ENCODE measurements around the gene ATP11C. TPM values are rescaled to one million over a fixed set of nuclear protein-coding genes. Genes with fewer than 3 reads are reported as not detected.
A peak's percentile ranks its signal among the peaks of the same experiment; 100 is the strongest.

ATP11C gene
- total RNA-seq, 1 donor from 2014 or later: 48.5 TPM

- H3K27me3 Mint-ChIP-seq (ENCODE audit: unreplicated experiment): peaks cover 3% of the 10 kb centered on the region
- no peak for DNase-seq (ENCODE audit: low spot score)
- H3K4me1 Mint-ChIP-seq (ENCODE audit: unreplicated experiment): peaks cover 31% of the 10 kb centered on the region
- no peaks in the 10 kb centered on the region for H3K9me3 Mint-ChIP-seq (ENCODE audit: unreplicated experiment)
- no peak for TF ChIP-seq CTCF (IDR thresholded peaks at IDR 0.05; ENCODE audit: unreplicated experiment)
- no peak overlapping the region for H3K27ac Mint-ChIP-seq (ENCODE audit: unreplicated experiment)
- H3K36me3 Mint-ChIP-seq (ENCODE audit: low read depth, unreplicated experiment): no peaks in the 10 kb centered on the region
- H3K4me3 Mint-ChIP-seq (ENCODE audit: unreplicated experiment): no peak overlapping the region
These were observed 50.6 kb downstream of the ATP11C start for GRCh38 chrX:139882299-139882698.

- TF ChIP-seq CTCF (IDR thresholded peaks at IDR 0.05; ENCODE audit: unreplicated experiment): no peak
- peaks cover 34% of the 10 kb centered on the region for H3K4me1 Mint-ChIP-seq (ENCODE audit: unreplicated experiment)
- no peaks in the 10 kb centered on the region for H3K9me3 Mint-ChIP-seq (ENCODE audit: unreplicated experiment)
- DNase-seq (ENCODE audit: low spot score): no peak
- no peak overlapping the region for H3K27ac Mint-ChIP-seq (ENCODE audit: unreplicated experiment)
- no peaks in the 10 kb centered on the region for H3K36me3 Mint-ChIP-seq (ENCODE audit: low read depth, unreplicated experiment)
- peaks cover 3% of the 10 kb centered on the region for H3K27me3 Mint-ChIP-seq (ENCODE audit: unreplicated experiment)
- H3K4me3 Mint-ChIP-seq (ENCODE audit: unreplicated experiment): no peak overlapping the region
These were observed 51.3 kb downstream of the ATP11C start for GRCh38 chrX:139881572-139881971.

GRCh38 chrX:139881130-139881529 lies 51.7 kb downstream of the ATP11C start:
- H3K4me3 Mint-ChIP-seq (ENCODE audit: unreplicated experiment): no peak overlapping the region
- H3K27me3 Mint-ChIP-seq (ENCODE audit: unreplicated experiment): peaks cover 3% of the 10 kb centered on the region
- no peak overlapping the region for H3K27ac Mint-ChIP-seq (ENCODE audit: unreplicated experiment)
- no peaks in the 10 kb centered on the region for H3K9me3 Mint-ChIP-seq (ENCODE audit: unreplicated experiment)
- no peaks in the 10 kb centered on the region for H3K36me3 Mint-ChIP-seq (ENCODE audit: low read depth, unreplicated experiment)
- no peak for TF ChIP-seq CTCF (IDR thresholded peaks at IDR 0.05; ENCODE audit: unreplicated experiment)
- no peak for DNase-seq (ENCODE audit: low spot score)
- peaks cover 36% of the 10 kb centered on the region for H3K4me1 Mint-ChIP-seq (ENCODE audit: unreplicated experiment)

GRCh38 chrX:139877710-139878414 lies 55.0 kb downstream of the ATP11C start:
- Mint-ChIP-seq H3K27ac (ENCODE audit: unreplicated experiment) (no peak overlapping the region), H3K9me3 (ENCODE audit: unreplicated experiment) (no peaks in the 10 kb centered on the region), H3K4me1 (ENCODE audit: unreplicated experiment) (peaks cover 39% of the 10 kb centered on the region), H3K4me3 (ENCODE audit: unreplicated experiment) (no peak overlapping the region), H3K27me3 (ENCODE audit: unreplicated experiment) (no peaks in the 10 kb centered on the region), H3K36me3 (ENCODE audit: low read depth, unreplicated experiment) (no peaks in the 10 kb centered on the region)
- no peak for TF ChIP-seq CTCF (IDR thresholded peaks at IDR 0.05; ENCODE audit: unreplicated experiment)
- DNase-seq (ENCODE audit: low spot score): no peak

DNA sequence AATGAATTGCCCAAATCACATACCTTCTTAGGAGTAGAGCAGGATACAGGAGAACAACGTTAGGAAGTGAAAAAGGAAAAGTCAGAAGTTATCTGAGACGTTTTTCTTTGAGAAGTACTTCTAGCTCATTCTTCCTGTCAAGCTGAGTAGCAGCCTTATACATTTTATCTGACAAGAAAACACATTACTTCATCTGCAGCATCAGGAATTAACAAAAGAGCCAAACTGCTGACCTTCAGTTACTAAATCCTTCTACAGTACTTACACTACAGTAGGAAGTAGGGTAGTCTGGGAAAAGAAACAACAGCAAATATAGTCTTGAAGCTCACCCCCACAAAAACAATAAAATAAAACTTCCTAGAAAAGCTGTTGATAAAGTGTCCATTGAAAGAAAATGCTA lies 57.0 kb downstream of the ATP11C start:
- TF ChIP-seq CTCF (IDR thresholded peaks at IDR 0.05; ENCODE audit: unreplicated experiment): no peak
- Mint-ChIP-seq H3K27me3 (ENCODE audit: unreplicated experiment) (no peaks in the 10 kb centered on the region), H3K4me3 (ENCODE audit: unreplicated experiment) (no peak overlapping the region), H3K27ac (ENCODE audit: unreplicated experiment) (peak overlapping the region; percentile 93), H3K4me1 (ENCODE audit: unreplicated experiment) (peaks cover 32% of the 10 kb centered on the region), H3K36me3 (ENCODE audit: low read depth, unreplicated experiment) (no peaks in the 10 kb centered on the region), H3K9me3 (ENCODE audit: unreplicated experiment) (no peaks in the 10 kb centered on the region)
- no peak for DNase-seq (ENCODE audit: low spot score)
